ENCODE data around the gene KDM3B.

Gene KDM3B

DNA sequence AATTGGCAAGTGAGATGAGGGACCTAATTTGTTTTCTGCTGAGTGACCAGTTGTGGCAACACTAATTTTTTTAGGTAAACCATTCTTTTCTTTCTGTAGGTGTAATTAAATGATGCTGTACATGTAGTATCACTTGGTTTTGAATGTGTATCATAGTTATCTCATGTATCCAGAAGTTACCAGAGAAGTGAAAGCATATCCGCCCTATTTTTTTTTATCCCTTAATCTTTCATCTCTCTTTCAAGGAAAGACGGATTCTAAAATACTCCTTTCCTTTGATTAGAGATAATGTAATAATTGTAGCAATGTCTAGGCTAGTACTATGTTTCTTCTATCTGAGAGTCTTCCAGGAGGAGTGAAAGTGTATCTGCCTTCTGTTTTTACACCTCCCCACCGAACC lies 7.1 kb downstream of the KDM3B start:
- Histone ChIP-seq H3K27ac (ENCODE audit: low read length) (no peak overlapping the region), H3K9ac (ENCODE audit: low read depth, low read length) (no peak overlapping the region)
- no peak for DNase-seq

DNA sequence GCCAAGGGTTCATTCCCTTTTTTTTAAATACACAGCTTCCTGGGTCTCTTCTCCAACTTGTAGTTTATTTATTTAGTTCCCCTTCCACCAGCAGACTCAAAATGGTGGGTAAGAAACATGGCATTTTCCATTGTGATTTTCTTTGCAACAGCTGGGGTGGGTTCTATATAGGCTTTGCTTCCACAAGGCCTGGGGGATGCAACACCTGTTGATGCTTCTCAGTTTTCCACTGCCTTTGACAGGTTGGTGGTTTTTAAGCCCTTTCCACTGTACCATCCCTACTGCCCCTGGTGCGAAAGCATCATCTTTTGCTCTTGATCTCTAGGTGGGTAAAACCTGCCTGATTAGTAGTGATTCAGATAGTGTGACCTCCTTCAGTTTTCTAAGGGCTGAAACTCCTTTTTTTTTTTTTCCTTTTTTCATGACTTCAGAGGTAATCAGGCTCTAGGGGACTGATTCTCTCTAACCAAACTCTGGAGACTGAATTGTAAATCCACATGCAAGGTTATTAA lies 8.5 kb downstream of the KDM3B start:
- no peak overlapping the region for H3K27ac ChIP-seq (ENCODE audit: low read length)
- peaks cover 2% of the 10 kb centered on the region; the same call in 1 of the 2 replicates for H3K36me3 ChIP-seq (ENCODE audit: insufficient read depth, low read length)
- no peak overlapping the region for H3K9ac ChIP-seq (ENCODE audit: low read depth, low read length)
- no peak overlapping the region for H3K4me3 ChIP-seq (ENCODE audit: low read depth in 1 of 2, low read length in 2 of 2)
- no peaks in the 10 kb centered on the region; the same call in 1 of the 2 replicates for H3K4me1 ChIP-seq (ENCODE audit: insufficient read depth, low read length)
- H4K20me1 ChIP-seq (ENCODE audit: insufficient read depth, low read length): peaks cover 40% of the 10 kb centered on the region; the same call in 1 of the 2 replicates
- H3K9me3 ChIP-seq (ENCODE audit: insufficient read depth, low read length, severe bottlenecking): no peaks in the 10 kb centered on the region
- ATAC-seq (ENCODE audit: insufficient read depth, low read depth) (peak; percentile 19; the same call in 1 of the 3 replicates), DNase-seq (no peak)
- no peak for TF ChIP-seq EZH2 (IDR thresholded peaks at IDR 0.05; ENCODE audit: borderline replicate concordance, low read depth, low read length, severe bottlenecking)
- TF ChIP-seq, protein P1, sequence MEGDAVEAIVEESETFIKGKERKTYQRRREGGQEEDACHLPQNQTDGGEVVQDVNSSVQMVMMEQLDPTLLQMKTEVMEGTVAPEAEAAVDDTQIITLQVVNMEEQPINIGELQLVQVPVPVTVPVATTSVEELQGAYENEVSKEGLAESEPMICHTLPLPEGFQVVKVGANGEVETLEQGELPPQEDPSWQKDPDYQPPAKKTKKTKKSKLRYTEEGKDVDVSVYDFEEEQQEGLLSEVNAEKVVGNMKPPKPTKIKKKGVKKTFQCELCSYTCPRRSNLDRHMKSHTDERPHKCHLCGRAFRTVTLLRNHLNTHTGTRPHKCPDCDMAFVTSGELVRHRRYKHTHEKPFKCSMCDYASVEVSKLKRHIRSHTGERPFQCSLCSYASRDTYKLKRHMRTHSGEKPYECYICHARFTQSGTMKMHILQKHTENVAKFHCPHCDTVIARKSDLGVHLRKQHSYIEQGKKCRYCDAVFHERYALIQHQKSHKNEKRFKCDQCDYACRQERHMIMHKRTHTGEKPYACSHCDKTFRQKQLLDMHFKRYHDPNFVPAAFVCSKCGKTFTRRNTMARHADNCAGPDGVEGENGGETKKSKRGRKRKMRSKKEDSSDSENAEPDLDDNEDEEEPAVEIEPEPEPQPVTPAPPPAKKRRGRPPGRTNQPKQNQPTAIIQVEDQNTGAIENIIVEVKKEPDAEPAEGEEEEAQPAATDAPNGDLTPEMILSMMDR (IDR thresholded peaks at IDR 0.05; ENCODE audit: borderline replicate concordance, extremely low read depth, low read length, poor library complexity, severe bottlenecking): no peak
- peaks cover 94% of the 10 kb centered on the region for H3K79me2 ChIP-seq (ENCODE audit: insufficient read depth, low read length)
- H3K4me2 ChIP-seq (ENCODE audit: insufficient read depth, low read length): no peak overlapping the region
- H3K27me3 ChIP-seq (ENCODE audit: insufficient read depth, low read length, poor library complexity): no peaks in the 10 kb centered on the region
- H2AFZ ChIP-seq (ENCODE audit: low read depth, low read length): no peak overlapping the region

More for the DNA sequence above, 7.1 kb downstream of the KDM3B start:
- peaks cover 8% of the 10 kb centered on the region for H3K4me1 ChIP-seq (ENCODE audit: insufficient read depth, low read length)
- peaks cover 94% of the 10 kb centered on the region for H3K79me2 ChIP-seq (ENCODE audit: insufficient read depth, low read length)
- H3K4me2 ChIP-seq (ENCODE audit: insufficient read depth, low read length): no peak overlapping the region
- H3K27me3 ChIP-seq (ENCODE audit: insufficient read depth, low read length, poor library complexity): no peaks in the 10 kb centered on the region
- H3K36me3 ChIP-seq (ENCODE audit: insufficient read depth, low read length): peaks cover 5% of the 10 kb centered on the region; the same call in 1 of the 2 replicates
- no peak for ATAC-seq (ENCODE audit: insufficient read depth, low read depth)
- no peaks in the 10 kb centered on the region for H3K9me3 ChIP-seq (ENCODE audit: insufficient read depth, low read length, severe bottlenecking)
- H3K4me3 ChIP-seq (ENCODE audit: low read depth in 1 of 2, low read length in 2 of 2): no peak overlapping the region
- peaks cover 36% of the 10 kb centered on the region; the same call in 1 of the 2 replicates for H4K20me1 ChIP-seq (ENCODE audit: insufficient read depth, low read length)
- H2AFZ ChIP-seq (ENCODE audit: low read depth, low read length): no peak overlapping the region
- TF ChIP-seq EZH2 (IDR thresholded peaks at IDR 0.05; ENCODE audit: borderline replicate concordance, low read depth, low read length, severe bottlenecking): no peak

DNA sequence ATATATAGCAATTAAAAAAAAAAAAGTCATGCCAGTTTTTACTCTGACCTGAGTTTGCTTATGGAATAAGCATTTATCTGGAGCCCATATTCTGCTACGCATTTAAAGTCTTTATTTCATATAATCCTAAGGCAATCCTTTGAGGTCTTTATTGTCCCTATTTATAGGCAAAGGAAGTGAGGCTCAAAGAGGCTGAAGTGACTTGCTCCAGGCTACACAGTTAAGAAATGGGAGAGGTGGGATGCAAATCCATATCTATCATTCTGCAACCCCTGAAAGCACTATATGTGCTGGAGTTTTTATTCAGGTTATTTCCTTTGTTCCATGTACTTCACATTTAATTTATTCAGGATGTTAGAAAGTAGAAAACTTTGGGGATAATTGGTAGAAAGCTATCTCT lies 12.1 kb downstream of the KDM3B start:
- Histone ChIP-seq H4K20me1 (ENCODE audit: insufficient read depth, low read length) (peaks cover 57% of the 10 kb centered on the region), H3K27ac (ENCODE audit: low read length) (no peak overlapping the region), H3K9ac (ENCODE audit: low read depth, low read length) (no peak overlapping the region), H3K9me3 (ENCODE audit: insufficient read depth, low read length, severe bottlenecking) (no peaks in the 10 kb centered on the region), H3K4me1 (ENCODE audit: insufficient read depth, low read length) (no peaks in the 10 kb centered on the region; the same call in 1 of the 2 replicates), H3K27me3 (ENCODE audit: insufficient read depth, low read length, poor library complexity) (no peaks in the 10 kb centered on the region), H2AFZ (ENCODE audit: low read depth, low read length) (no peak overlapping the region), H3K36me3 (ENCODE audit: insufficient read depth, low read length) (no peaks in the 10 kb centered on the region; the same call in 1 of the 2 replicates), H3K4me2 (ENCODE audit: insufficient read depth, low read length) (no peak overlapping the region), H3K4me3 (ENCODE audit: low read depth in 1 of 2, low read length in 2 of 2) (no peak overlapping the region), H3K79me2 (ENCODE audit: insufficient read depth, low read length) (peaks cover 96% of the 10 kb centered on the region)
- DNase-seq (no peak), ATAC-seq (ENCODE audit: insufficient read depth, low read depth) (no peak)
- TF ChIP-seq, protein P1 (IDR thresholded peaks at IDR 0.05; ENCODE audit: borderline replicate concordance, extremely low read depth, low read length, poor library complexity, severe bottlenecking): no peak
- no peak for TF ChIP-seq EZH2 (IDR thresholded peaks at IDR 0.05; ENCODE audit: borderline replicate concordance, low read depth, low read length, severe bottlenecking)

DNA sequence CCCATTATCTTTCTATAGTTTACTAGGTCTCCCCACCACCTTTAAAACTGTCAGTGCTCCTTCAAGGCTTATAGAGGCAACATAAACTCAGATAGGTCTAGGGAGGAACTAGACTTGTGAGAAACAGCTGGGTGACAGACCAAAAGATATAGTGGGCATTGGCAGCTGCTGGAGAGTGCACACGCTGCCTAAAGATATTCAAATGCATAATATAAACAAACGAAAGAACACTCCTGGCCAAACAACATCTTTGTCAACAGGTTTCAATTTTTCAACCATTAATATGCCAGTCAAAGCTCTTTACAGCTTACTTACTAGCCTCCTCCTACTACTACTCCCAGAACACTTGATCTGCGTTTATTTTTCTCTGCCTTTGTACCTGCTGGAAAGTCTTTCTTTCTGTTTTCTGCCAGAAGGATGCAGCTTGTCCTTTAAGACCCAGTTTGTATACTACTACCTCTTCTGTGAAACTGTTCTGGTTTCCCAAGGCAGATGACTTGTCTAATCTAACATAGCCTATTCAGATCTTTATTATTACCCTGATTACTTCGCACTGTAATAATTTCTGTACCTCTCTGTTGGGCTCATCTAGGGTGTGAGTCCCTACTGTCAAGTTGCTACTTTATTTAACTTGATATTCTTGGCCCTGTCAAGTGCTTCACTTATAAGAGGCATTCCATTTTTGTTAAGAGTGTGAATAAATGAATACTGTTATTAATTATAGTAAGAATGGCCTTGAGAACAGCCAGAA lies 14.3 kb downstream of the KDM3B start:
- Histone ChIP-seq H4K20me1 (ENCODE audit: insufficient read depth, low read length) (peaks cover 56% of the 10 kb centered on the region), H3K4me3 (ENCODE audit: low read depth in 1 of 2, low read length in 2 of 2) (no peak overlapping the region), H3K36me3 (ENCODE audit: insufficient read depth, low read length) (peaks cover under 1% of the 10 kb centered on the region; the same call in 1 of the 2 replicates), H3K27ac (ENCODE audit: low read length) (no peak overlapping the region), H3K9me3 (ENCODE audit: insufficient read depth, low read length, severe bottlenecking) (no peaks in the 10 kb centered on the region), H3K9ac (ENCODE audit: low read depth, low read length) (no peak overlapping the region), H3K4me1 (ENCODE audit: insufficient read depth, low read length) (no peaks in the 10 kb centered on the region), H3K79me2 (ENCODE audit: insufficient read depth, low read length) (peaks cover 96% of the 10 kb centered on the region), H3K4me2 (ENCODE audit: insufficient read depth, low read length) (no peak overlapping the region), H2AFZ (ENCODE audit: low read depth, low read length) (no peak overlapping the region), H3K27me3 (ENCODE audit: insufficient read depth, low read length, poor library complexity) (no peaks in the 10 kb centered on the region)
- no peak for TF ChIP-seq EZH2 (IDR thresholded peaks at IDR 0.05; ENCODE audit: borderline replicate concordance, low read depth, low read length, severe bottlenecking)
- TF ChIP-seq, protein P1 (IDR thresholded peaks at IDR 0.05; ENCODE audit: borderline replicate concordance, extremely low read depth, low read length, poor library complexity, severe bottlenecking): no peak
- DNase-seq (no peak), ATAC-seq (ENCODE audit: insufficient read depth, low read depth) (no peak)
